Mammary epithelial cell (primary cell): ENCODE data around the gene SLC9A9.

Source experiments
- EZH2 ChIP-seq: IDR thresholded peaks from 2 replicates; pipeline ENCODE4 v1.6.1; 2012; ENCODE audit warnings: low read length, inconsistent platforms, borderline replicate concordance
- TF ChIP-seq, protein P1 (sequence below), 2 donors: IDR thresholded peaks in 1 of 2; conservative IDR thresholded peaks in 1 of 2; 2 replicates each; pipeline ENCODE4 v1.5.1; 2011 to 2012; ENCODE audit warnings: inconsistent platforms in 2 of 2, low read length in 2 of 2, mild to moderate bottlenecking in 2 of 2, control low read depth in 1 of 2, low read depth in 1 of 2; ENCODE audit not compliant: insufficient read depth in 1 of 2; ENCODE audit errors: extremely low read depth in 1 of 2

GRCh38 chr3:143859465-143860203 lies 11.4 kb upstream of the SLC9A9 start:
- TF ChIP-seq, protein P1, sequence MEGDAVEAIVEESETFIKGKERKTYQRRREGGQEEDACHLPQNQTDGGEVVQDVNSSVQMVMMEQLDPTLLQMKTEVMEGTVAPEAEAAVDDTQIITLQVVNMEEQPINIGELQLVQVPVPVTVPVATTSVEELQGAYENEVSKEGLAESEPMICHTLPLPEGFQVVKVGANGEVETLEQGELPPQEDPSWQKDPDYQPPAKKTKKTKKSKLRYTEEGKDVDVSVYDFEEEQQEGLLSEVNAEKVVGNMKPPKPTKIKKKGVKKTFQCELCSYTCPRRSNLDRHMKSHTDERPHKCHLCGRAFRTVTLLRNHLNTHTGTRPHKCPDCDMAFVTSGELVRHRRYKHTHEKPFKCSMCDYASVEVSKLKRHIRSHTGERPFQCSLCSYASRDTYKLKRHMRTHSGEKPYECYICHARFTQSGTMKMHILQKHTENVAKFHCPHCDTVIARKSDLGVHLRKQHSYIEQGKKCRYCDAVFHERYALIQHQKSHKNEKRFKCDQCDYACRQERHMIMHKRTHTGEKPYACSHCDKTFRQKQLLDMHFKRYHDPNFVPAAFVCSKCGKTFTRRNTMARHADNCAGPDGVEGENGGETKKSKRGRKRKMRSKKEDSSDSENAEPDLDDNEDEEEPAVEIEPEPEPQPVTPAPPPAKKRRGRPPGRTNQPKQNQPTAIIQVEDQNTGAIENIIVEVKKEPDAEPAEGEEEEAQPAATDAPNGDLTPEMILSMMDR (conservative IDR thresholded peaks at IDR 0.05 in 1 of 2, IDR thresholded peaks at IDR 0.05 in 1 of 2; ENCODE audit: extremely low read depth in 1 of 2, insufficient read depth in 1 of 2, low read depth in 1 of 2, low read length in 2 of 2), result no peak
- no peak for TF ChIP-seq EZH2
